BLaER1 (cell line): Measurements from ENCODE around the gene BSCL2.
"Not testable (repeated sequence)": the region's sequence is repeated elsewhere in the genome, so short reads cannot be mapped to it uniquely, and the experiment has no call there.

Experiments used
- H3K27ac ChIP-seq: shearing (Covaris generic); formaldehyde crosslinking; 2 replicates; pipeline ENCODE4 v1.8.1; 2022
- H3K27me3 ChIP-seq: shearing (Covaris generic); formaldehyde crosslinking; 2 replicates; pipeline ENCODE4 v1.8.1; 2022
- H3K36me3 ChIP-seq: shearing (Covaris generic); formaldehyde crosslinking; 2 replicates; pipeline ENCODE4 v1.8.1; 2022
- H3K4me1 ChIP-seq: shearing (Covaris generic); formaldehyde crosslinking; 2 replicates; pipeline ENCODE4 v1.8.1; 2022
- H3K4me2 ChIP-seq: shearing (Covaris generic); formaldehyde crosslinking; 2 replicates; pipeline ENCODE4 v1.8.1; 2022
- H3K4me3 ChIP-seq: shearing (Covaris generic); formaldehyde crosslinking; 2 replicates; pipeline ENCODE4 v1.8.1; 2022
- H3K9ac ChIP-seq: shearing (Covaris generic); formaldehyde crosslinking; 2 replicates; pipeline ENCODE4 v1.8.1; 2022
- H3K9me3 ChIP-seq: shearing (Covaris generic); formaldehyde crosslinking; 2 replicates; pipeline ENCODE4 v1.8.1; 2022
- H4K20me1 ChIP-seq: shearing (Covaris generic); formaldehyde crosslinking; 2 replicates; pipeline ENCODE4 v1.8.1; 2022
- Cebpa-rat ChIP-seq: shearing (Covaris generic); IDR thresholded peaks from 2 replicates; pipeline ENCODE4 v1.8.1; 2022

BSCL2 gene

GRCh38 chr11:62732830-62733229, 25.6 kb upstream of the BSCL2 start:
- 0 out of 2 replicates have a peak overlapping the region, but pooled peaks have one; percentile 28 for H3K9ac ChIP-seq
- no peaks in the 10 kb centered on the region for H3K27me3 ChIP-seq
- H3K4me1 ChIP-seq, result peaks cover 33% of the 10 kb centered on the region
- TF ChIP-seq Cebpa-rat, result no peak
- H3K9me3 ChIP-seq, result no peaks in the 10 kb centered on the region
- peaks cover 57% of the 10 kb centered on the region for H3K36me3 ChIP-seq
- H3K4me2 ChIP-seq, result peak overlapping the region; percentile 56
- no peak overlapping the region for H3K4me3 ChIP-seq
- H3K27ac ChIP-seq, result no peak overlapping the region
- H4K20me1 ChIP-seq, result peaks cover 40% of the 10 kb centered on the region

GRCh38 chr11:62730076-62730475, 22.9 kb upstream of the BSCL2 start:
- peak overlapping the region; percentile 99 for H3K4me3 ChIP-seq
- peak overlapping the region; percentile 96 for H3K4me2 ChIP-seq
- H3K27me3 ChIP-seq, H3K9me3 ChIP-seq: not testable (repeated sequence)
- peaks cover 36% of the 10 kb centered on the region for H3K4me1 ChIP-seq
- H3K36me3 ChIP-seq, result peaks cover 30% of the 10 kb centered on the region
- H3K9ac ChIP-seq, result peak overlapping the region; percentile 98
- H3K27ac ChIP-seq, result peak overlapping the region; percentile 98
- peaks cover 55% of the 10 kb centered on the region for H4K20me1 ChIP-seq

GRCh38 chr11:62728171-62728988, 21.2 kb upstream of the BSCL2 start, which contains the start of gene TTC9C:
TSS of gene TTC9C (plus strand) at chr11:62728486. CDS start at chr11:62728849, 363 bp downstream.
- peaks cover 66% of the 10 kb centered on the region for H4K20me1 ChIP-seq
- H3K4me2 ChIP-seq, result peak within 1 kb of the TSS; percentile 96
- peak within 1 kb of the TSS; percentile 98 for H3K27ac ChIP-seq
- peak within 1 kb of the TSS; percentile 98 for H3K9ac ChIP-seq
- H3K9me3 ChIP-seq, result no peaks in the 10 kb centered on the region
- peaks cover 24% of the 10 kb centered on the region for H3K36me3 ChIP-seq
- H3K27me3 ChIP-seq, result no peaks in the 10 kb centered on the region
- peak within 1 kb of the TSS; percentile 99 for H3K4me3 ChIP-seq
- TF ChIP-seq Cebpa-rat, result no peak
- H3K4me1 ChIP-seq, result peaks cover 53% of the 10 kb centered on the region

DNA sequence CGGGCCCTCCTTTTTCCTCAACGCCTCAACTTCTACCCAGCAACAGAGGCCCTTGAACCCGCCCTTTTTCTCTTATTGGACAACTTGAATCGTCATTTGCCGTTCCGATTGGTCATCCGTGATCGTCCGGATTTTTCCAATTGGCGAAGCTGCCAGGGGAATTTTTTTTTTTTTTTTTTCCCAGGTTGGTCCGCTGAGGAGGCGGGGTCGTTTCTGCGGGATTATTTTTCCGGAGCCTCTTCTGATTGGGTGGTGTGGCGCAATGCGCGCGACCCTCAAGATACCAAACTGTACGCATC, 20.6 kb upstream of the BSCL2 start:
- peak overlapping the region; percentile 99 for H3K4me3 ChIP-seq
- H3K27me3 ChIP-seq, result no peaks in the 10 kb centered on the region
- peak overlapping the region; percentile 98 for H3K27ac ChIP-seq
- H3K4me1 ChIP-seq, result peaks cover 56% of the 10 kb centered on the region
- TF ChIP-seq Cebpa-rat, result peak; percentile 74; the same call in 1 of the 2 replicates
- H3K9ac ChIP-seq, result peak overlapping the region; percentile 98
- H3K9me3 ChIP-seq, result no peaks in the 10 kb centered on the region
- H3K36me3 ChIP-seq, result peaks cover 24% of the 10 kb centered on the region
- peaks cover 71% of the 10 kb centered on the region for H4K20me1 ChIP-seq
- peak overlapping the region; percentile 96 for H3K4me2 ChIP-seq

GRCh38 chr11:62727165-62727871, 20.1 kb upstream of the BSCL2 start, which contains the start of gene HNRNPUL2:
TSS of gene HNRNPUL2 (minus strand) at chr11:62727457. CDS start at chr11:62727156, 301 bp downstream.
- Histone ChIP-seq H3K9ac (peak within 1 kb of the TSS; percentile 98), H3K27me3 (no peaks in the 10 kb centered on the region), H3K27ac (peak within 1 kb of the TSS; percentile 98), H3K9me3 (no peaks in the 10 kb centered on the region), H3K4me2 (peak within 1 kb of the TSS; percentile 96), H4K20me1 (peaks cover 71% of the 10 kb centered on the region), H3K36me3 (peaks cover 29% of the 10 kb centered on the region), H3K4me1 (peaks cover 52% of the 10 kb centered on the region), H3K4me3 (peak within 1 kb of the TSS; percentile 99)
- no peak for TF ChIP-seq Cebpa-rat

GRCh38 chr11:62726915-62727164, 19.6 kb upstream of the BSCL2 start:
- no peaks in the 10 kb centered on the region for H3K27me3 ChIP-seq
- H3K4me2 ChIP-seq, result peak overlapping the region; percentile 96
- H3K4me3 ChIP-seq, result peak overlapping the region; percentile 99
- peaks cover 73% of the 10 kb centered on the region for H4K20me1 ChIP-seq
- no peak for TF ChIP-seq Cebpa-rat
- peaks cover 34% of the 10 kb centered on the region for H3K36me3 ChIP-seq
- H3K4me1 ChIP-seq, result peaks cover 47% of the 10 kb centered on the region
- no peaks in the 10 kb centered on the region for H3K9me3 ChIP-seq
- peak overlapping the region; percentile 98 for H3K27ac ChIP-seq
- peak overlapping the region; percentile 98 for H3K9ac ChIP-seq

DNA sequence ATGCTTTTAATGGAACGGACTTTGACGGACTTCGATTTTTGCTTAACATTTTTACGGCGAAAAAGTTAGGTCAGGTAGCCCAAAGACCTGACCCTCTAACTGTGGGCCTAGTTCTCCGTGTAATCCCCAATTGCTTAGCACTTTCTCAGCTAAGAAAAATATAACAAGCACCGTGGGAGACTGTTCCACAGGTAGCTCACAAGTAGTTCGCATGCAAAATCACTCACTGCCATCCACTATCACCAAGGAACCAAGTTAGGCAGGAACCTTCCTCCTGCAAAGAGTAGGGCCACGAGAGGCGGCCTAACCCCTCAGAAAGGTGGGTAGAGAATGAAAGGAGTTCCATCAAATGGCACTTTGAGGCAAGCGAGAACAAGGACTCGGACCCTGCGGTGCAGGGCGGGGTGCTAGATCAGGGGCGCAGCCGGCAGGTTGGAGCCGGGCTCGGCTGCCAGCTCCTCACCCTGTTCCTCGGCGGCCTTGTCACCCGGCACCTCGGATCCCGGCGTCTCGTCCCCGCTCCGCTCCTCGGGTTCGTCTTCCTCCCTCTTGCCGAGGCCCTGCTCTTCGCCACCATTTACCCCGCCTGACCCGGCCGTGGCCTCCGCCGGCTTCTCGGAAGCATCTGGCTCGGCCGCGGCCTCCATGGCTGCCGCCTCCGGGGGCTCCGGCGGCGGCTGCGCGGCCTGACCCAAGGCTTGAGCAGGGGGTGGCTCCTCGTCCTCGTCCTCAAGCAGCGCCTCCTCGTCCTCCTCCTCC, 19.1 kb upstream of the BSCL2 start:
- peak overlapping the region; percentile 98 for H3K9ac ChIP-seq
- no peaks in the 10 kb centered on the region for H3K27me3 ChIP-seq
- peak overlapping the region; percentile 99 for H3K4me3 ChIP-seq
- H3K27ac ChIP-seq, result peak overlapping the region; percentile 98
- H3K4me2 ChIP-seq, result peak overlapping the region; percentile 96
- H4K20me1 ChIP-seq, result peaks cover 72% of the 10 kb centered on the region
- peaks cover 42% of the 10 kb centered on the region for H3K4me1 ChIP-seq
- no peaks in the 10 kb centered on the region for H3K9me3 ChIP-seq
- TF ChIP-seq Cebpa-rat, result no peak
- peaks cover 36% of the 10 kb centered on the region for H3K36me3 ChIP-seq

- peaks cover 66% of the 10 kb centered on the region for H4K20me1 ChIP-seq
- peak overlapping the region; percentile 96 for H3K4me2 ChIP-seq
- no peak for TF ChIP-seq Cebpa-rat
- H3K36me3 ChIP-seq, result peaks cover 38% of the 10 kb centered on the region
- no peaks in the 10 kb centered on the region for H3K27me3 ChIP-seq
- peak overlapping the region; percentile 98 for H3K27ac ChIP-seq
- H3K9me3 ChIP-seq, result no peaks in the 10 kb centered on the region
- H3K4me3 ChIP-seq, result peak overlapping the region; percentile 99
- peak overlapping the region; percentile 98 for H3K9ac ChIP-seq
- H3K4me1 ChIP-seq, result peaks cover 35% of the 10 kb centered on the region
These were observed 18.4 kb upstream of the BSCL2 start for GRCh38 chr11:62725646-62726045.

DNA sequence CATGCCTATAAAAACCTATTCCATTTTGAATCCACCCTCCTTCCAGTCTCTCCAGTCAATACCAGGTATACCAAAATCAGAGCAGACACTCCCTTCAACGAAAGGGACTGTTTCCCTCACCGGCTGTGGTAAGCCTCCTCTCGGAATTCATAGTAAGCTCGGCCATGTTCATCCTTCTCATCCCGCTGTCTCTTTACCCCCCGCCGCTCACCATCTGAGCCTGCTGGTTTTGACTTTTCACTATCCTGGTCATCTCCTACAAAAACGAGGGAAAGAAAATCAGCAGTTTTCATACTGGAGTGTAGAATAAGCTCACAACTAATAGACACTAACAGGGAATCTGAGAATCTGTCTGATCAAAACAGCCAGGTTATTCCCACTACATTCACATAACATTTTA, 16.9 kb upstream of the BSCL2 start:
- Histone ChIP-seq H3K9me3 (no peaks in the 10 kb centered on the region), H3K4me1 (peaks cover 23% of the 10 kb centered on the region), H3K9ac (peak overlapping the region; percentile 98), H3K4me3 (peak overlapping the region; percentile 99; the same call in 1 of the 2 replicates), H3K36me3 (peaks cover 52% of the 10 kb centered on the region), H3K27me3 (no peaks in the 10 kb centered on the region), H4K20me1 (peaks cover 59% of the 10 kb centered on the region), H3K4me2 (peak overlapping the region; percentile 96), H3K27ac (no peak overlapping the region)
- TF ChIP-seq Cebpa-rat, result no peak

DNA sequence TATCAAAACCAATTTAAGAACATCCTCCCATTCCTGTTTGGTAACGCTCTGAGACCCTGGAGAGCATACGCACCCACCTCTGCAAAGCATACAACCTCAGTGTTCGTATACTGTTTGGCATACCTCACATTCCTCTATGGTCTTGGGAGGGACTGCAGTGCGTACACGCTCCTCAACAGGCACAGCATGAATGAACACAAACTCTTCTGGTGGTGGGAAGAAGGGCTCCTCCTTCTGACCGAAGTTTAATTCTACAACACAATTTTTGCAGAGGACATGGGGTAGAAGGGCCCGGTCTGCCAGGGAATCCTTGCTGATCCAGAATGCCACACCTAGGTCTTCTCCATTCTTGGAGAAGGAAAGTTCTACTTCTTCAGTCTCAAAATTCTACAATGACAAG, 14.8 kb upstream of the BSCL2 start:
- Histone ChIP-seq H3K4me2 (no peak overlapping the region), H4K20me1 (peaks cover 79% of the 10 kb centered on the region), H3K27me3 (no peaks in the 10 kb centered on the region), H3K36me3 (peaks cover 74% of the 10 kb centered on the region), H3K9me3 (no peaks in the 10 kb centered on the region), H3K4me3 (no peak overlapping the region), H3K4me1 (peaks cover 23% of the 10 kb centered on the region), H3K27ac (no peak overlapping the region), H3K9ac (no peak overlapping the region; the same call in 1 of the 2 replicates)
- no peak for TF ChIP-seq Cebpa-rat
